ENCODE data around the gene AKR1D1.
"Not testable (repeated sequence)": the region's sequence is repeated elsewhere in the genome, so short reads cannot be mapped to it uniquely, and the experiment has no call there.

AKR1D1 gene

DNA sequence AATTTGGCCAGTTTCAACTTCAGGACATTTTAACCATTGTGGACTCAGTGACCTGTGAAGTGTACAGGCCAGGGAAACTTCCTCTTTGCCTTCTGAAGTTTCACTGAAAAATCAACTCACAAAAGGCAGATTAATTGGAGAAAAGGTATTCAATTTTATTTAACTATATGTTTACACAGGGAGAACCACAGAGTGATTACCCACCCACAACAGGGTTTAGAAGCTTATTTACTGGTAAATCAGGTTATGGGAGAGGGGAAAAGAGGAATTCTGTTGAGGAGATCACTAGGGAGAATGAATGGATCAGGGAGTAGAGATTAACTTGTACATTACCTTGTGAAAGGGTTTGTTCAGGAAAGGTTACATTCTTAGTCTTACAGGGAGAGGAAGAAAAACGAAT lies 1.7 kb upstream of the AKR1D1 start:
- DNase-seq = no peak

GRCh38 chr7:138075350-138075749 lies 909 bp upstream of the AKR1D1 start:
- DNase-seq = no peak

- DNase-seq = not testable (repeated sequence)
Measured at GRCh38 chr7:138075786-138076185, 473 bp upstream of the AKR1D1 start.

DNA sequence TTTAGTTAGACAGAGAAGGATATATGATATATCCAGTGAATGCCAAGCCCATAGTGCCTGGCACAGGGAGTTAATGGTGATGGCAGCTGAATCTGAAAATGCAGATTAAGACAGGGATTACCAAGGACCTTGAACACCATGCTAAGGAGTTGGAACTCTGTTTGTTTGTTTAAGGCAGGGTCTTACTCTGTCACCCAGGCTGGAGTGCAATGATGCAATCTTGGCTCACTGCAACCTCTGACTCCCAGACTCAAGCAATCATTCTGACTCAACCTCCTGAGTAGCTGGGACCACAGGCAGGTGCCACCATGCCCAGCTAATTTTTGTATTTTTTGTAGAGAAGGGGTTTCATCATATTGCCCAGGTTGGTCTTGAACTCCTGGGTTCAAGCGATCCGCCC lies 1.6 kb downstream of the AKR1D1 start:
- no peak for DNase-seq

DNA sequence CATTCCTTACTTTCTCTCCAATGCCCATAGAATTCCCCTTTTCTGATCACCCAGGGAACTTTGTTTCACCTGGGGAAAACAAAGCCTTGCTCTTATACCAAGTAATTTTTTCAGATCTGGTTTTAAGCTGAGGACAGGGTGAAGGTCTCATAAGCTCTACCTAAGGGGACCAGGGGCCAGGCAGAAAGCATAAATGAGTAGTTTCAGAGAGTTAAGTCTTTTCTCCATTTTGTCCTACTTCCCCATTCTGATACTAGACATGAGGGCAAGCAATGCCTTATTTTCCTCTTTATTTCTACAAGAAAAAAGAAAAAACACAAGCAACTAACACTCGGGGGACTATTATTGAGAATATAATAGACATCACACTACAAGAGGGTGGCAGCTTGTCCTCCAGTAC lies 2.9 kb downstream of the AKR1D1 start:
- DNase-seq = no peak

- DNase-seq = no peak
Measured at GRCh38 chr7:138081868-138082267, 5.6 kb downstream of the AKR1D1 start.

- no peak for DNase-seq
Measured at GRCh38 chr7:138083859-138084258, 7.6 kb downstream of the AKR1D1 start.

DNA sequence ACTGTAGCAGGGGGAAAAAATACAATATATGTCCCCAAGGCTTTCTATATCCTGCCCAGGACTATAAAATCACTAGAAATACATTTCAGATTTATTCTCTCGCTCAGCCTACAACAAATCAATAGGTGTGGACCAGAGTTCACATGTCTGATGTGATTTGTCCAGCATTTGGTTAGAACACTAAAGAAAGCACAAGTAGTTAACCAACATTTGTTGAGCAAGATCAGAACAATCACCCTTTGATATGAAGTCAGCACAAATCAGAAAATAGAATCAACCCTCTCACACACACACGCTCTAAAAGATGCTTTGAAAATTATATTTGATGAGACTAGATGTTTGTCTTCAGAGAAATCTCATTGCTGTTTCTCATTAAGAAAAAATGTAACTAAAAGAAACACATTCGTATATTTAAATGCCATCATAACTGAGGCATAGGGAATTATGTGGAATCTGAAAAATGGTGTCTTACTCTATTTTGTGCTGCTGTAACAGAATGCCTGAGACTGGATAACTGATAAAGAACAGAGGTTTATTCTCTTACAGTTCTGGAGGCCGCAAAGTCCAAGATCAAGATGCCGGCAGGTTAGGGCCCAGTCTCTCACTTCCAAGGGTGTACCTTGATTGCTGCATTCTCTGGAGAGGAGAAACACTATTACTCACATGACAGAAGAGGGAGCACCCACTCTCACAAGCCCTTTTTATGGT lies 10.5 kb downstream of the AKR1D1 start:
- DNase-seq = no peak

- no peak for DNase-seq
Measured at GRCh38 chr7:138089080-138089901, 13.0 kb downstream of the AKR1D1 start.

GRCh38 chr7:138091032-138091431 lies 14.8 kb downstream of the AKR1D1 start:
- DNase-seq = peak; percentile 99

- DNase-seq = not testable (repeated sequence)
Measured at GRCh38 chr7:138091840-138092239, 15.6 kb downstream of the AKR1D1 start.

- DNase-seq = no peak
Measured at GRCh38 chr7:138092486-138093028, 16.3 kb downstream of the AKR1D1 start.

GRCh38 chr7:138095972-138096935 lies 20.0 kb downstream of the AKR1D1 start:
- no peak for DNase-seq

- peak; percentile 20 for DNase-seq
Measured at GRCh38 chr7:138097064-138097741, 20.9 kb downstream of the AKR1D1 start.

DNA sequence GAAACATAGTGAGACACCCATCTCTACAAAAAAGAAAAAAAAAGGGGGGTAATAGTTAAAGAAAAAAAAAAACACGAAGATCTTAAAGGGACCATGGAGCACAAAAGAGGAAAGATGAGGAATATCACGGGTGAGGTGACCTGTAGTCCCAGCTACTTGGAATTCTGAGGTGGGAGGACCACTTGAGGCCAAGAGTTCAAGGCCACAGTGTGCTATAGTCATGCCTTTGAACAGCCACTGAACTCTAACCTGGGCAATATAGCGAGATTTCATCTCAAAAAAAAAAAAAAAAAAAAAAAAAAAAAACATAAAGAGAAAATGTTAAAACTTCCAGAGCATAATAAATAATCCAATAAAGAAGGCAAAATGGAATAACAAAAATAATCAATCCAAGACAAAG lies 23.6 kb downstream of the AKR1D1 start:
- no peak for DNase-seq

- no peak for DNase-seq
Measured at GRCh38 chr7:138105221-138105620, 29.0 kb downstream of the AKR1D1 start.

- no peak for DNase-seq
Measured at GRCh38 chr7:138115047-138115446, 38.8 kb downstream of the AKR1D1 start.

DNA sequence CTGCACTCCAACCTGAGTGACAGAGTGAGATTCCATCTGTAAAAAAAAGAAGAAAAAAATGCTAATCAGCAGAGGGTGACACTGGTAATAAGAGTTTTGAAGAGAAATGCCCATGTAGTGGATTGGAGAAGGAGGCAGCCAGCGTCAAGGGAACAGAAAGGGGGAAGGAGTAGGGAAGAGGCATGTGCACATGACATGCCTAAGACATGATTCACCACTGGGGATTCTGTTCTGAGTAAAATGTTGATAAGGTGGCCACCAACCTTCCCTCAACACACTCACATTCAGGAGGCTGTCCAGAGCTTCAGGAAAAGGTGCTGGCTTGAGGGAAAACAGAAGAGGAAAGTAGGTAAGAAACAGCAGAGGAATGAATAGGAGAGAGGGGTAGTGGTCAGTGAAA lies 39.9 kb downstream of the AKR1D1 start:
- DNase-seq = no peak

DNA sequence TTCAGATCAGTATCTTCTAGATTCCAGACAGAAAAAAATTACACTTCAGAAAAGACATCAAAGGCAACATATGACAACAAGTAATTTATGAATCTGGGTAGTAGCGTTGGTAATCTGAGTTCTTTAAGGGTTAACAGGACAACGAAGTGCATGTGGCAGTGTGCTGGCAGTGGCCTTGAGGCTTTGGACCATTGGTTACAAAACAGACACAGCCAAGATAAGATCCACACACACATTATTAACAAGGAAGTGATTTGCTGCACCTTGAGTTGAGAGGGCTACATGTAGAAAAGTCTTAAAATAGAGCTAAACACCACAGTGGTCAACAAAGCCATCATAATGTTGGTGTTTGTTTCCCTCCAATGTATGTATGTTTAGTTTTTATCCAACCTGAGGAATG lies 40.6 kb downstream of the AKR1D1 start:
- no peak for DNase-seq

- DNase-seq = no peak
Measured at GRCh38 chr7:138120140-138120827, 44.0 kb downstream of the AKR1D1 start.

GRCh38 chr7:138122162-138122561 lies 45.9 kb downstream of the AKR1D1 start:
- DNase-seq = no peak

GRCh38 chr7:138125119-138125518 lies 48.9 kb downstream of the AKR1D1 start:
- no peak for DNase-seq
